ENCODE measurements around the gene SCYL3.

The SCYL3 gene

GRCh38 chr1:169900571-169900970 is 6.9 kb upstream of the SCYL3 start:
- FAIRE-seq (no peak), DNase-seq (ENCODE audit: extremely low spot score, insufficient read length, low read depth) (no peak)

DNA sequence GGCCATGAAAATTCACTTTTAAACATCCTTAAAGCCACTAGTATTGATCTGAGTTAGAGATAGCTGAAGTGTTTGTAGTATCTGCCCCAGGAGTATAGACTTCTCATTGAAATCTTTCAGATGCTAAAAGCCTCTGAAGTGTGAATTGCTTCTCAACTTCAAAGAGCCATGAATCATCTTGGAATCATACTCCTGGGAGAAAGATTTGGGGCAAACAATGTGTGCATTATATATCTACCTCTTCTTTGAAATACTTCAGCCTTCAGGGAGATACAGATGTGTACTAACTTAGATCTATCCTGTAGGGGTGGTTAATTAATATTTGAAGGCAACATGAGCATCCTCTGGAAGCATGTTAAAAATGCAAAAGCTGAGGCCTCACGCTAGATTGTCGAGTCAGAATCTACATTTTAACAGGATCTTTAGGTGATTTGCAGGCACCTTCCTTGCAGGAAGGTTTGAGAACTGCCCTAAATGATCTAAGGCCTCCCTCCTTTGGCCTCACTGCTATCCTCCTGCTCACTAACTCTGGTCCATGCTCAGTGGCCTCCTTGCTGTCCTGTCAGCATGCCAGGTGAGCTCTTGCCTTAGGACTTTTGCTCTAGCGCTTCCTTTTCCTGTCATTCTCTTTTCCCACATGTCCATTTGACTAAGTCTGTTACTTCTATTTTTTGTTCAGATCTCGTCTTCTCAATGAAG is 6.0 kb upstream of the SCYL3 start:
- no peak for FAIRE-seq
- DNase-seq (ENCODE audit: extremely low spot score, insufficient read length, low read depth) = no peak

DNA sequence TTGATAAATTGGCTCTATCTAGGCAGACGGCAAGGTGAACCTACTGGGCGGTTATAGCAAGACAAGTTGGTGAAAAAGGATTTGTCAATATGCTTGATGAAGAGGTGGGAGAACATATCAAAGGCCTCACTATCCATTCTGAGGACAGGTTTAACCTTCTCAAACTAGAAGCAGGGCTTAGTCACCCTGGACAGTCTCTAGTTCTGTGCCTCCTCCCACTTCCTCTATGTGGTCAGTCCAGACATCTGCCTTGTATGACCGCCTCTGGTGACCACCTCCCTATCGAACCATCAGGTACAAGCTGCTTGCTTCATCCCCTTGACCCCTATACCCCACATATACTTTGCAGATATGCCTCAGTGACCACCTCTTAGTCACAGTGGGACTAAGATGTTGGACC is 2.3 kb upstream of the SCYL3 start:
- DNase-seq (ENCODE audit: extremely low spot score, insufficient read length, low read depth) (no peak), FAIRE-seq (no peak)

DNA sequence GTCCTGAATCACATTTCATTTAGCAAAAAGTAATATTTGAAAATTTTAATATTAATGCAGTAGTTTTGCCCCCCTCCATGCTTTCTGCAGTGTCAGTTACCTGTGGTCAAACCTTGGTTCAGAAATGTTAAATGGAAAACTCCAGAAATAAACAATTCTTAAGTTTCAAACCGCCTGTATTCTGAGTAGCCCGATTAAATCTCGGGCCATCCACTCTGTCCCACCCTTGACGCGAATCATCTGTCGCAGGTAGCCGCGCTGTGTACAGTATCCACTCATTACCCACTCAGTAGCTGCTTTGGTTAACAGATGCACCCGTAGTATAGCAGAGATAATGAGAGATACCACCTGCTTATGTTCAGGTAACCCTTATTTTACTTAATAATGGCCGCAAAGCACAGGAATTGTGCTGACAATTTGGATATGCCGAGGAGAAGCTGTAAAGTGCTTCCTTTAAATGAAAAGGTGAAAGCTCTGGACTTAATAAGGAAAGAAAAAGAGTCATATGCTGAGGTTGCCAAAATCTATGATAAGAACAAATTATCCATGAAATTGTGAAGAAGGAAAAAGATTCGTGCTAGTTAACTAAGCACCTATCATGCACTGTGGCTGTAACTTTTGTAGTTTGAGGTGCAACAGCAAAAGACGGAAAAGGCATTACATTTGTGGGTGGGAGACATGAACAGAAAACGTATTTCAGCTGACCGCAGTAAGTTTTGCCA is 889 bp upstream of the SCYL3 start:
- FAIRE-seq (no peak), DNase-seq (ENCODE audit: extremely low spot score, insufficient read length, low read depth) (no peak)

GRCh38 chr1:169892927-169893644 is 610 bp downstream of the SCYL3 start:
- DNase-seq (ENCODE audit: extremely low spot score, insufficient read length, low read depth) (no peak), FAIRE-seq (peak; percentile 15)

- no peak for DNase-seq (ENCODE audit: extremely low spot score, insufficient read length, low read depth)
- FAIRE-seq = no peak
Measured at GRCh38 chr1:169892176-169892926, 1.3 kb downstream of the SCYL3 start.

- FAIRE-seq (no peak), DNase-seq (ENCODE audit: extremely low spot score, insufficient read length, low read depth) (no peak)
Measured at GRCh38 chr1:169891539-169891885, 2.2 kb downstream of the SCYL3 start.

GRCh38 chr1:169890761-169891538 is 2.7 kb downstream of the SCYL3 start:
- peak; percentile 69 for FAIRE-seq
- DNase-seq (ENCODE audit: extremely low spot score, insufficient read length, low read depth) = no peak

DNA sequence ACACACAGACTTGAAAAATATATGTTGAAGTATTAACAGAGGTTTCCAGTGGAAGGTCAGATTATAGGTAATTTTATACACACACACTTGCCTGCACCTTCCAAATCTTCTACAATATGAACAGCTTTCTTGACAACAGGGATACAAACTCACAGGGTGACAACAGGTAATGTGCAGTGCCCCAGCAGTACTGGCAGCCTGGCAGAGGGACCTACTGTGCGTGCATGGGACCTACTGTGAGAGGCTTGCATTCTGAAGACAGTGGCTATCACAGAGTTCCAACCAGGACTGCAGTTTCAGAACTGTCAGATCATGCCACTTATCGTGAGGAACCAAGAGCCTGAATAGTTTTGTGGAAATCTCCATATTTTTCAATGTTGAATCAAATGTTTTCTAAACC is 3.8 kb downstream of the SCYL3 start:
- FAIRE-seq = no peak
- DNase-seq (ENCODE audit: extremely low spot score, insufficient read length, low read depth) = no peak

- DNase-seq (ENCODE audit: extremely low spot score, insufficient read length, low read depth) = no peak
- no peak for FAIRE-seq
Measured at GRCh38 chr1:169886931-169887330, 6.8 kb downstream of the SCYL3 start.

- DNase-seq (ENCODE audit: extremely low spot score, insufficient read length, low read depth) (no peak), FAIRE-seq (no peak)
Measured at GRCh38 chr1:169886422-169886821, 7.3 kb downstream of the SCYL3 start.

- no peak for DNase-seq (ENCODE audit: extremely low spot score, insufficient read length, low read depth)
Measured at GRCh38 chr1:169885207-169885606, 8.5 kb downstream of the SCYL3 start.

GRCh38 chr1:169884634-169885033 is 9.1 kb downstream of the SCYL3 start:
- no peak for FAIRE-seq
- no peak for DNase-seq (ENCODE audit: extremely low spot score, insufficient read length, low read depth)

More at GRCh38 chr1:169885207-169885606, 8.5 kb downstream of the SCYL3 start:
- FAIRE-seq = no peak

- FAIRE-seq (no peak), DNase-seq (ENCODE audit: extremely low spot score, insufficient read length, low read depth) (no peak)
Measured at GRCh38 chr1:169882039-169882511, 11.6 kb downstream of the SCYL3 start.

DNA sequence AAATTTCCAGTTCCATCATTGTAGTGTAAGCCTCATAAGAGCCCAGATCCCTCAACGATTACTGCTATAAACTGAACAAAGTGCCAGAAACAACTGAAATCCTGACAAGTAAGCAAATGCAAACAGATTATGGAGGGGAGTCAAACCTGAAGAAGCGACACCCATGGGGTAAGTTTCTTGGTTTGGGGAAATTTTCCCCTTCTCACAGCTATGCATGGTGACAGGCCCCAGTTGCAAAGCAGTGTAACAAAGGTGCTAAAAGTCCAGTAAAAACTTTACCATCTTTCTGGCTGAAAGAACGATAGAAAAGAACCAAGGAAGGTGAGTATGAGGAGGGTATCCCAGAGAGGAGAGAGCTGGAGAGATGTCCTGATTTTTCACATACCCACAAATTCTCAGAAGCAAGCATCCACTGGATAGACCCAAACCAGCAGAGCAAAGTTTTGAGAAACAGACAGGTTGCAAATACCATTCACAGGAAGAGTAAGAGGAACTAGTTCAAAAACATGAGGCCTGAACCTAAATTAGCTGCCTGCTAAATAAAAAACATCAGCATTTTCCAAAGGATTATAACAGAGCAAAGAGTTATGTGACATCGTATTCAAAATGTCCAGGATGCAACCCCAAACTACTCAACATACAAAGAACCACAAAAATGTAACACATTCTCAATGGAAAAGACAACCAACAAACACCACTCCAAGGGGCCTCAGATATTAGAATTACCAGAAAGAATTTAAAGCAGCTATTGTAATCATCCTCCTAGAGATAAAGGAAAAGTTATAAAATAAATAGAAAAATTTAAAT is 14.5 kb downstream of the SCYL3 start:
- FAIRE-seq = no peak
- no peak for DNase-seq (ENCODE audit: extremely low spot score, insufficient read length, low read depth)

DNA sequence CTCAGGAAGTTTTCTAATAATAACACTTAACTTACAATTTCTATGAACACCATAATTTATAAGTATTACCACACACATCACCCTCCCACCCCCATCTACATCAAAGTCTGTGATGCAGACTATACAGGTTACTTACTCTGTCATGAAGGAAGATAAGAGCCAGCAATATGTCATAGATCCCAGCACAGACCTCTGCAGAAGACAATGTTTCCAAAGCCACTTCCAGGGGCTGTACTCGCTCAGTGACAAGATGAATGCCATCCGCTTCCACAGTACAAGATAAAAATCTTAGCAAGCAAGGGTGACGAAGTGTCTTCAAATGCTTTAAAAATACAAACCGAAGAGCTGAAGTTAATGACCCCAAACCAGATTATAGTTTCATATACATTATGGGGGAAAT is 15.2 kb downstream of the SCYL3 start:
- DNase-seq (ENCODE audit: extremely low spot score, insufficient read length, low read depth) (no peak), FAIRE-seq (no peak)

- DNase-seq (ENCODE audit: extremely low spot score, insufficient read length, low read depth) (no peak), FAIRE-seq (no peak)
Measured at GRCh38 chr1:169877800-169878491, 15.8 kb downstream of the SCYL3 start.

- FAIRE-seq (no peak), DNase-seq (ENCODE audit: extremely low spot score, insufficient read length, low read depth) (no peak)
Measured at GRCh38 chr1:169874229-169874628, 19.5 kb downstream of the SCYL3 start.
